ENCODE measurements around the gene ANKMY1.
A peak's percentile ranks its signal among the peaks of the same experiment; 100 is the strongest.

The ANKMY1 gene

GRCh38 chr2:240581811-240582210 is 24.0 kb upstream of the ANKMY1 start:
- no peak for TF ChIP-seq CTCF (IDR thresholded peaks at IDR 0.05)

- TF ChIP-seq CTCF (IDR thresholded peaks at IDR 0.05), result peak; percentile 33; the same call in 1 of the 2 replicates
Measured at GRCh38 chr2:240579771-240580614, 22.2 kb upstream of the ANKMY1 start.

- TF ChIP-seq CTCF (IDR thresholded peaks at IDR 0.05), result no peak
Measured at GRCh38 chr2:240579071-240579762, 21.4 kb upstream of the ANKMY1 start.

- TF ChIP-seq CTCF (IDR thresholded peaks at IDR 0.05), result no peak
Measured at GRCh38 chr2:240578488-240578887, 20.7 kb upstream of the ANKMY1 start.

- no peak for TF ChIP-seq CTCF (IDR thresholded peaks at IDR 0.05)
Measured at GRCh38 chr2:240578110-240578450, 20.3 kb upstream of the ANKMY1 start.

GRCh38 chr2:240577281-240578109 is 19.7 kb upstream of the ANKMY1 start:
- no peak for TF ChIP-seq CTCF (IDR thresholded peaks at IDR 0.05)

GRCh38 chr2:240576436-240577205 is 18.8 kb upstream of the ANKMY1 start:
- no peak for TF ChIP-seq CTCF (IDR thresholded peaks at IDR 0.05)

Measured in LNCAP (cell line).